ENCODE data around the gene RNF148.

DNA sequence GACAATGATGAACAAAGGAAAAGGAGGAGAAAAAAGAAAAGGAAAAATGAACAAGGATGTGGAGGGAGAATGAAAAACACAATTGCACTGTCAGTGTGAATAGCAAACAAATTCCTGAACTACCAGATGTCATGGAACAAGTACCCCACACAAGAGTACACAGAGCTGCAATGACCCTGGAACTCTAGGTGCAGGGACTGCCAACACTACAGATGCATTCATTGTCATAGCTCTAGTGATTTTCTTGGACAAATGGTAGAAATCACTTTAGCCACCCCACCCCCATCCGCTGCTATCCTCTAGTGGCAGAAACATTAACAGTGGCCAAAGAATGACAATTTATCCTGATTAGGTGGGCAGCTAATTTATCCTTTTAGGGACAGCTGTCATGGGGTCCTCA, 6.9 kb downstream of the RNF148 start:
- TF ChIP-seq EZH2 (IDR thresholded peaks at IDR 0.05; ENCODE audit: insufficient read depth, poor library complexity, severe bottlenecking), result no peak
- no peak for TF ChIP-seq EZH2phosphoT487 (IDR thresholded peaks at IDR 0.05; ENCODE audit: insufficient read depth, low read depth)

Data from GM23248 (cell line).